Testis (tissue), 3 donors: ENCODE measurements around the gene RACK1. TPM values are rescaled to one million over a fixed set of nuclear protein-coding genes. Genes with fewer than 3 reads are reported as not detected.

Experiments used
- DNase-seq: peaks from one replicate; pipeline ENCODE4 v3.0.0-alpha.2; 2019
- H3K27ac ChIP-seq, 2 donors: fragments of 200-600 bp; sonication (generic); one replicate each; pipeline ENCODE4 v1.5.1; 2019
- H3K27me3 ChIP-seq: fragments of 200-600 bp; sonication (generic); one replicate; pipeline ENCODE4 v1.5.1; 2019
- H3K36me3 ChIP-seq: fragments of 200-600 bp; sonication (generic); one replicate; pipeline ENCODE4 v1.5.1; 2017; ENCODE audit warnings: low read depth; ENCODE audit errors: missing control alignments
- H3K4me1 ChIP-seq: fragments of 200-600 bp; sonication (generic); one replicate; pipeline ENCODE4 v1.5.1; 2019
- H3K4me3 ChIP-seq, 2 donors: fragments of 200-600 bp; sonication (generic); one replicate each; pipeline ENCODE4 v1.5.1; 2017 to 2019
- H3K9me3 ChIP-seq: fragments of 200-600 bp; sonication (generic); one replicate; pipeline ENCODE4 v1.5.1; 2017
- POLR2A ChIP-seq: fragments of 450-650 bp; IDR thresholded peaks from one replicate; pipeline ENCODE4 v1.6.1; 2017; ENCODE audit warnings: antibody characterized with exemption, mild to moderate bottlenecking, moderate library complexity
- WGBS, 2 donors: methylation state at CpG; one replicate each; pipeline ENCODE4 v1.1.5; 2018; 5-methylcytosine and 5-hydroxymethylcytosine counted together
- intact Hi-C: fragments of 100-400 bp; cut with DNase I; formaldehyde crosslinking; loops from one replicate; pipeline ENCODE4 v1.15.1; 2023; ENCODE audit warnings: low total_unique reads
- polyA plus RNA-seq: library from polyadenylated mRNA; stranded (reverse); fragments of 350-450 nt; fragmentation: Illumina TruSeq; extraction: RNeasy Lipid Tissue Mini Kit (QIAGEN cat#74804); gene quantifications from one replicate; pipeline ENCODE4 v1.2.3, GENCODE V29; 2014; ENCODE audit warnings: low read depth, low replicate concordance; ENCODE audit not compliant: insufficient read depth
- total RNA-seq, 2 donors: library from RNA; depleted of rRNA; stranded (reverse); fragments of >200 nt; gene quantifications; one replicate each; pipeline ENCODE4 v1.2.3, GENCODE V29; 2016
- TF ChIP-seq, protein P1 (sequence below), 3 experiments: fragments of 450-650 bp in 2 of 3; fragments of 200-600 bp in 1 of 3; sonication (generic) in 1 of 3; IDR thresholded peaks; one replicate each; pipeline ENCODE4 v1.5.1; 2016 to 2019; ENCODE audit warnings: antibody characterized with exemption in 3 of 3, mild to moderate bottlenecking in 2 of 3, moderate library complexity in 1 of 3

The RACK1 gene
- total and polyA plus RNA-seq, 3 donors from 2014 or later: 777 to 1,606 (median 1,149) TPM

DNA sequence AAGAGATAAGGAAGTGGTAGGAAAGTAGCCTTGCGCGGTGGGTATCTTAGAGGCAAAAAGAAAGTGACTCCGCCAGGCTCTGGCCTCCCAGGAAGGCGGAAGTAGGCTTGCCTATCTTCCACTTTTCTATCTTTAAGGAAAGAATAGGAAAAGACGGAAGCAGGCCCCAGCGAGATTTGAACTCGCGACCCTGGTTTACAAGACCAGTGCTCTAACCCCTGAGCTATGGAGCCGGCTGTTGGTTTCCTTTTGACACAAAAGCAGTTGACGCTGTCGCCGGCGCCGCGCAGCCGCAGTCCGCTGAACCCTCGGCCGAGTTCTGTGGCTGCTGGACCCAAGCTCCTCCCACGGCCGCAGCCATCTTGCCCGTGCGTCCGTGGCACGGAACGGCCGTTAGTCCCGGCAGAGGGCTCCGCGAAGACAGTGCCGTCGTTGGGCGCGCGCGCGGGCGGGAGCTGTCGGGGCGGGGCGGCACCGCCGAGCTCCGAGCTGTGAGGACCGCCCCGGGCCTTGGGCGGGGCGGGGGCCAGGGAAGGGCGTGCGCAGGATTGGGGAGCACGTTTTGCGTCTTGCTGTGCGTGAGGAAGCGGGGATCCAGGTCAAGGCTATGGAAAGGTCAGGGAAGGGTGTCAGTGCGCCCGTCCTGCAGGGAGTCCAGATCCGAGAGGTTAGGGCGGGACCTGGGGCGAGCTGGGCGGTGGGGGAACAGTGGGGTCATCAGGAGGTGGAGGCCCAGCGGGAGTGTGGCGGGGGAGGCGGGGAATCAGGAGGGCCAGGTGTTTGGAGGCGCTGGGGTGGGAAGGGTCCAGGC is 52.0 kb downstream of the RACK1 start:
- DNase-seq: peak; percentile 96
- no peaks in the 10 kb centered on the region for H3K36me3 ChIP-seq
- no peaks in the 10 kb centered on the region for H3K9me3 ChIP-seq
- 0 to 1% methylated on average over 39 to 60 of the region's 64 CpGs for WGBS, 2 donors
- intact Hi-C loops: loop anchor here (5.0 kb wide), 1 partner anchor 71 kb away; the partner anchor contains the start of gene TRIM52
- H3K4me1 ChIP-seq: peaks cover 6% of the 10 kb centered on the region
- no peaks in the 10 kb centered on the region for H3K27me3 ChIP-seq
- TF ChIP-seq POLR2A: no peak
- TF ChIP-seq, protein P1, sequence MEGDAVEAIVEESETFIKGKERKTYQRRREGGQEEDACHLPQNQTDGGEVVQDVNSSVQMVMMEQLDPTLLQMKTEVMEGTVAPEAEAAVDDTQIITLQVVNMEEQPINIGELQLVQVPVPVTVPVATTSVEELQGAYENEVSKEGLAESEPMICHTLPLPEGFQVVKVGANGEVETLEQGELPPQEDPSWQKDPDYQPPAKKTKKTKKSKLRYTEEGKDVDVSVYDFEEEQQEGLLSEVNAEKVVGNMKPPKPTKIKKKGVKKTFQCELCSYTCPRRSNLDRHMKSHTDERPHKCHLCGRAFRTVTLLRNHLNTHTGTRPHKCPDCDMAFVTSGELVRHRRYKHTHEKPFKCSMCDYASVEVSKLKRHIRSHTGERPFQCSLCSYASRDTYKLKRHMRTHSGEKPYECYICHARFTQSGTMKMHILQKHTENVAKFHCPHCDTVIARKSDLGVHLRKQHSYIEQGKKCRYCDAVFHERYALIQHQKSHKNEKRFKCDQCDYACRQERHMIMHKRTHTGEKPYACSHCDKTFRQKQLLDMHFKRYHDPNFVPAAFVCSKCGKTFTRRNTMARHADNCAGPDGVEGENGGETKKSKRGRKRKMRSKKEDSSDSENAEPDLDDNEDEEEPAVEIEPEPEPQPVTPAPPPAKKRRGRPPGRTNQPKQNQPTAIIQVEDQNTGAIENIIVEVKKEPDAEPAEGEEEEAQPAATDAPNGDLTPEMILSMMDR (IDR thresholded peaks at IDR 0.05): no peak
- peak overlapping the region; percentile 82 to 87 for H3K4me3 ChIP-seq
- H3K27ac ChIP-seq: peak overlapping the region; percentile 87 to 94

DNA sequence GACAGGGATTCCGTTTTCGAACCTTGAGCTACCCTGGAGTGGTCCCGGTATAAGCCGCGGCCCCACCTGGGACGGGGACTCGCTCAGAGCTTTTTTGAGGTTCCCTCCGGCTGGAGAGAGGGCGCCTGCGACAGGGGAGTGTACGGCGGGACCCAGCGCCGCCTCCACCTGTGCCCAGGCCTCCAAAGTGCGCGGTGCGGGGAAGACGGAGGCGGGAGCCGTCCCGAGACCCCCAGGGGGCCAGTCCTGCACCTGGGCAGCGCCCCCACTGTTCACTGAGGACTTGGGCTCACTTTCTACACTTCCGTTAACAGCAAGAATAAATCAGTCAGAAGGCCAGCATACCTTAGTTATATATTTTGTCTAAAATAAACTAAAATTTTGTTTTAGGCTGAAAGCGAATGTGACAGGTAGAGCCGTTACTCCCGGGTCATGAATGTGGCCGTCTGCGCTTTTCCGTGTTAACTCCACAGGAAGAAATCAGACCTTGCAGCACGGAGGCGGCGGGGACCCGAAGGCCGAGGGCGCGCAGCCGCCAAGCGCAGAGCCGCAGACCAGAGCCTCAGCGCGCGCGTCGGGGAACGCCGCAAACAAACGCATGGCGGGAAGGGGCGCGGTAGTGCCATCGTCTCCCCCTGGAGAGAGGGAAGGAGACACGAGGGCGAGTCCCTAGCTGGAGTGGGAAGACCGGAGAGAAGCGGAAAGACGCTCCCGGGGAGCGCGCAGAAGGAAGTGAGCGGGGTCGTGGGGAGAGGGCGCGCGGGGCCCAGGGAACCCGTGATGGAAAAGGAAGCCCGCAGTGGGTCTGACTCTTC is 52.8 kb downstream of the RACK1 start:
- no peaks in the 10 kb centered on the region for H3K27me3 ChIP-seq
- TF ChIP-seq POLR2A: no peak
- TF ChIP-seq, protein P1 (IDR thresholded peaks at IDR 0.05): no peak
- intact Hi-C loops: loop anchor here (5.0 kb wide), 1 partner anchor 71 kb away; the partner anchor contains the start of gene TRIM52
- WGBS, 2 donors: 0 to 1% methylated on average over 44 to 66 of the region's 66 CpGs
- no peaks in the 10 kb centered on the region for H3K9me3 ChIP-seq
- H3K36me3 ChIP-seq: no peaks in the 10 kb centered on the region
- H3K4me3 ChIP-seq: peak overlapping the region; percentile 82 to 87
- H3K27ac ChIP-seq: peak overlapping the region; percentile 87 to 94
- DNase-seq: peak; percentile 63
- peaks cover 6% of the 10 kb centered on the region for H3K4me1 ChIP-seq

DNA sequence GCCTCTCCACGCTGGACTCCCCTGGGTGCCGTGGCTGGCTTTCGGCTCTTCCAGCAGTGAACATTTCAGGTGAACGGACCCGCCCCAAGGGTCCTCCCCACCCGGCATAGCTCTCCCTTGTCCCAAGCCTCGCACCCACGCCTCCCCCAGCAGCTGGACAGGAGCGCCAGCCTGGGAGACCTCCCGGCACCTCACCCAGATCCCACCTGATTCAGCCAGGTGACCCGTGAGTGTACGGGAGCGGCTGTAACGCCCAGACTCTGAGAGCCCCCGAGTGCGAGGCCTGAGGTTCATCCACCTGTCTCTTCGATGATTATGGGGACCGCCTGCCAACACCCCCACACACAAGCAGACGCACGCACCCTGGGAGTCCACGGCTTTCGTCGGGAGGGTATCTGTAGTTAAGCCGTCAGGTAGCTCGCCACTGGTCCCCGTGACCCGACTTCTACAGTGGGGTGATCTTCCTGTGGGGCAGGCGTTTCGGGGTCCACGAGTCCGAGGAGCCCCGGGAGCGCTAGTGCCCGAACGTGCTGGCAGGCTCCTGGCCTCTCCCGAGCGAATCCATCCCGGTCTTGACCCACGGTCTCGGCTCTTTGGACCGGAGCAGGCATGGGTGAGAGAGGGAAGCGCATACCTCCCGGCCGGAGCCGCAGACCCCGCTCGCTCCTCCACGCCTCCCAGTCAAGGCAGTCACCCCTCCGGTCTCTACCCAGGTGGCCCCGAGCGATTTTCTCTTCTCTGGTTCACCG is 53.6 kb downstream of the RACK1 start:
- intact Hi-C loops: loop anchor here (5.0 kb wide), 1 partner anchor 72 kb away; the partner anchor contains the start of gene TRIM52
- H3K9me3 ChIP-seq: no peaks in the 10 kb centered on the region
- WGBS, 2 donors: 0 to 1% methylated on average over 26 to 41 of the region's 52 CpGs
- peak overlapping the region in 1 of 2 donors; percentile 94 for H3K27ac ChIP-seq
- H3K4me3 ChIP-seq: peak overlapping the region; percentile 82 to 87
- DNase-seq: peak; percentile 51
- H3K27me3 ChIP-seq: no peaks in the 10 kb centered on the region
- no peaks in the 10 kb centered on the region for H3K36me3 ChIP-seq
- peaks cover 6% of the 10 kb centered on the region for H3K4me1 ChIP-seq
- TF ChIP-seq POLR2A: no peak
- TF ChIP-seq, protein P1 (IDR thresholded peaks at IDR 0.05): no peak

DNA sequence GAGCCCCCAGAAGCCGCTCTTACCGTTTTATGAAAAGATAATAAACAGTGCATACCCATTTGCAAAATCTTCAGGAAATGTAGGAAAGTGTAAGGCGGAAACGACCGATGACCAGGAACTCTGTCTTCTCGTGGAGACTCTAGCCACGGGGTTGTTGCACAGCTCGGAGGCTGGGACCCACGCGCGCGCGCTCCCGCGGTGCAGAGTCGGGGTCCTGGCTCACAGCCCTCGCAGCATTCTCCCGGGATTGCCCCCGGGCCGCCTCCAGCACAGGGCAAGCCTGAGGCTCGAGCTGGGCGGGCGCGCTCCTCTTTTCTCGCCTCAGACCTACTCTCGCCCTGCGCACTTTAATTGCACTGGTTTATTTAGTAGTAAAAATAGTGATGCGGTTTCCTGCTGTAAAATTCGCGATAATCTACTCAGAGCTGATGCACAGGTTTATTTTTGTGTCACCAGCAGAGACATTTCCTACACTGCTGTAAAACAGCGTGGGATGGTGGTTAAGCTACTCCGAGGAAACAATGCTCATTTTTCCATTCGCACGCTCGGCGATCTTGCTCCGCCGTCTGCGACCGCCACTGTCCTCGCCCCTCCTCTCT is 54.2 kb downstream of the RACK1 start:
- whole genome bisulfite sequencing, 2 donors: 0% methylated on average over 24 to 40 of the region's 41 CpGs
- no peak for DNase-seq

More for the DNA sequence above, 54.2 kb downstream of the RACK1 start:
- intact Hi-C loops: no loop called here
- Histone ChIP-seq H3K27ac (peak overlapping the region; percentile 33 to 89), H3K27me3 (no peaks in the 10 kb centered on the region), H3K4me3 (peak overlapping the region; percentile 82 to 87), H3K36me3 (no peaks in the 10 kb centered on the region), H3K9me3 (no peaks in the 10 kb centered on the region), H3K4me1 (peaks cover 6% of the 10 kb centered on the region)
- TF ChIP-seq, protein P1 (IDR thresholded peaks at IDR 0.05): no peak
- TF ChIP-seq POLR2A: no peak
